Measurements from ENCODE around the gene SEMA5A. TPM values are rescaled to one million over a fixed set of nuclear protein-coding genes. Genes with fewer than 3 reads are reported as not detected.

Gene SEMA5A
- total RNA-seq, 1 donor: 57.0 TPM

- TF ChIP-seq CTCF (IDR thresholded peaks at IDR 0.05; ENCODE audit: insufficient read depth, low read length): no peak
- no peak for DNase-seq (ENCODE audit: low read depth)
- no peak overlapping the region for H3K4me3 ChIP-seq (ENCODE audit: low read depth, low read length)
These were observed 81.4 kb downstream of the SEMA5A start for GRCh38 chr5:9464478-9464877.

GRCh38 chr5:9462109-9462508 lies 83.8 kb downstream of the SEMA5A start:
- no peak overlapping the region for H3K4me3 ChIP-seq (ENCODE audit: low read depth, low read length)
- TF ChIP-seq CTCF (IDR thresholded peaks at IDR 0.05; ENCODE audit: insufficient read depth, low read length): no peak
- DNase-seq (ENCODE audit: low read depth): no peak

- no peak overlapping the region for H3K4me3 ChIP-seq (ENCODE audit: low read depth, low read length)
- DNase-seq (ENCODE audit: low read depth): no peak
- TF ChIP-seq CTCF (IDR thresholded peaks at IDR 0.05; ENCODE audit: insufficient read depth, low read length): no peak
These were observed 84.8 kb downstream of the SEMA5A start for GRCh38 chr5:9460885-9461645.

GRCh38 chr5:9456435-9457042 lies 89.3 kb downstream of the SEMA5A start:
- H3K4me3 ChIP-seq (ENCODE audit: low read depth, low read length): no peak overlapping the region
- no peak for TF ChIP-seq CTCF (IDR thresholded peaks at IDR 0.05; ENCODE audit: insufficient read depth, low read length)
- peak; percentile 74 for DNase-seq (ENCODE audit: low read depth)

GRCh38 chr5:9455826-9456434 lies 89.9 kb downstream of the SEMA5A start:
- no peak overlapping the region for H3K4me3 ChIP-seq (ENCODE audit: low read depth, low read length)
- DNase-seq (ENCODE audit: low read depth): peak; percentile 31
- no peak for TF ChIP-seq CTCF (IDR thresholded peaks at IDR 0.05; ENCODE audit: insufficient read depth, low read length)

- no peak overlapping the region for H3K4me3 ChIP-seq (ENCODE audit: low read depth, low read length)
- DNase-seq (ENCODE audit: low read depth): no peak
- TF ChIP-seq CTCF (IDR thresholded peaks at IDR 0.05; ENCODE audit: insufficient read depth, low read length): no peak
These were observed 91.4 kb downstream of the SEMA5A start for GRCh38 chr5:9454491-9454890.

Measured in fibroblast of the aortic adventitia (primary cell).